HEK293 (cell line): ENCODE data around the gene RAB5IF.

Source experiments
- CTCF ChIA-PET: fragments of 350-600 bp; formaldehyde crosslinking; extraction: SDS; loops from one replicate; lab custom pipeline; 2021; ENCODE audit warnings: antibody characterized with exemption; lab: Yijun Ruan, JAX
- POLR2A ChIA-PET: fragments of 300-600 bp; formaldehyde crosslinking; extraction: SDS; loops from one replicate; lab custom pipeline; 2020; ENCODE audit warnings: antibody characterized with exemption, inconsistent platforms; lab: Yijun Ruan, JAX
- H3K27ac ChIP-seq: fragments of 200-500 bp; sonication (Bioruptor generic); 2 replicates; pipeline ENCODE4 v1.5.1; 2014; ENCODE audit warnings: low read depth, low read length, control low read depth, inconsistent platforms; ENCODE audit errors: extremely low read depth
- H3K36me3 ChIP-seq, 2 experiments: fragments of 200-500 bp in 1 of 2; sonication (Bioruptor generic) in 1 of 2; 1 replicate in 1 of 2; 2 replicates in 1 of 2; pipeline ENCODE4 v1.5.1; 2014 to 2017; ENCODE audit warnings: inconsistent platforms in 2 of 2, low read length in 2 of 2; ENCODE audit not compliant: control insufficient read depth in 2 of 2, insufficient read depth in 1 of 2
- H3K4me1 ChIP-seq: fragments of 200-500 bp; sonication (Bioruptor generic); 2 replicates; pipeline ENCODE4 v1.5.1; 2014; ENCODE audit warnings: mild to moderate bottlenecking, low read length, inconsistent platforms; ENCODE audit not compliant: control insufficient read depth, insufficient read depth
- H3K4me3 ChIP-seq: 2 replicates; pipeline ENCODE4 v1.5.1; 2011; ENCODE audit warnings: low read depth, mild to moderate bottlenecking, control low read depth, low read length, moderate library complexity
- H3K9me3 ChIP-seq: fragments of 200-500 bp; sonication (Bioruptor generic); 2 replicates; pipeline ENCODE4 v1.5.1; 2014; ENCODE audit warnings: low read depth, low read length, inconsistent platforms; ENCODE audit not compliant: control insufficient read depth, insufficient read depth
- EGR2 ChIP-seq: fragments of 450-650 bp; formaldehyde crosslinking; IDR thresholded peaks from 2 replicates; pipeline ENCODE4 v1.5.1; 2016; ENCODE audit warnings: low read depth, missing biosample characterization, missing genetic modification characterization
- KLF8 ChIP-seq: fragments of 450-650 bp; formaldehyde crosslinking; IDR thresholded peaks from 2 replicates; pipeline ENCODE4 v1.5.1; 2016; ENCODE audit warnings: missing biosample characterization, missing genetic modification characterization
- KLF9 ChIP-seq: fragments of 450-650 bp; formaldehyde crosslinking; IDR thresholded peaks from 2 replicates; pipeline ENCODE4 v1.5.1; 2016; ENCODE audit warnings: missing biosample characterization, missing genetic modification characterization, low read depth
- MYNN ChIP-seq: fragments of 450-650 bp; formaldehyde crosslinking; IDR thresholded peaks from 2 replicates; pipeline ENCODE4 v1.5.1; 2016; ENCODE audit warnings: missing biosample characterization, missing genetic modification characterization, borderline replicate concordance
- REPIN1 ChIP-seq: fragments of 450-650 bp; formaldehyde crosslinking; IDR thresholded peaks from 2 replicates; pipeline ENCODE4 v1.5.1; 2017; ENCODE audit warnings: missing biosample characterization, missing genetic modification characterization, low read depth
- SETDB1 ChIP-seq: IDR thresholded peaks from one replicate; pipeline ENCODE4 v1.6.1; 2017; ENCODE audit warnings: mild to moderate bottlenecking, low read length, moderate library complexity, mixed read lengths; ENCODE audit not compliant: insufficient read length
- SP2 ChIP-seq: fragments of 450-650 bp; formaldehyde crosslinking; IDR thresholded peaks from 2 replicates; pipeline ENCODE4 v1.5.1; 2016; ENCODE audit warnings: missing biosample characterization, missing genetic modification characterization
- YY1 ChIP-seq: fragments of 450-650 bp; formaldehyde crosslinking; IDR thresholded peaks from 2 replicates; pipeline ENCODE4 v1.5.1; 2018; ENCODE audit warnings: missing biosample characterization, missing genetic modification characterization
- ZBTB10 ChIP-seq: fragments of 450-650 bp; formaldehyde crosslinking; IDR thresholded peaks from 2 replicates; pipeline ENCODE4 v1.5.1; 2016; ENCODE audit warnings: missing biosample characterization, missing genetic modification characterization
- ZBTB26 ChIP-seq: fragments of 450-650 bp; formaldehyde crosslinking; optimal IDR thresholded peaks from 2 replicates; pipeline ENCODE3; 2016; ENCODE audit warnings: missing biosample characterization, mild to moderate bottlenecking, missing genetic modification characterization
- ZBTB49 ChIP-seq: fragments of 450-650 bp; formaldehyde crosslinking; IDR thresholded peaks from 2 replicates; pipeline ENCODE4 v1.5.1; 2016; ENCODE audit warnings: missing biosample characterization, missing genetic modification characterization, low read depth
- ZFHX2 ChIP-seq: fragments of 450-650 bp; formaldehyde crosslinking; conservative IDR thresholded peaks from 2 replicates; pipeline ENCODE4 v1.5.1; 2016; ENCODE audit warnings: missing biosample characterization, missing genetic modification characterization
- ZFP69B ChIP-seq: fragments of 450-650 bp; formaldehyde crosslinking; IDR thresholded peaks from 2 replicates; pipeline ENCODE4 v1.5.1; 2016; ENCODE audit warnings: missing biosample characterization, missing genetic modification characterization
- ZNF266 ChIP-seq: fragments of 450-650 bp; formaldehyde crosslinking; IDR thresholded peaks from 2 replicates; pipeline ENCODE4 v1.5.1; 2016; ENCODE audit warnings: missing biosample characterization, missing genetic modification characterization, low read depth
- ZNF398 ChIP-seq: fragments of 450-650 bp; formaldehyde crosslinking; IDR thresholded peaks from 2 replicates; pipeline ENCODE4 v1.5.1; 2017; ENCODE audit warnings: missing biosample characterization, missing genetic modification characterization
- ZNF529 ChIP-seq: fragments of 450-650 bp; formaldehyde crosslinking; IDR thresholded peaks from 2 replicates; pipeline ENCODE4 v1.5.1; 2017; ENCODE audit warnings: missing genetic modification characterization, missing biosample characterization; ENCODE audit not compliant: insufficient replicate concordance
- ZNF555 ChIP-seq: fragments of 450-650 bp; formaldehyde crosslinking; conservative IDR thresholded peaks from 2 replicates; pipeline ENCODE4 v1.5.1; 2017; ENCODE audit warnings: missing biosample characterization, mild to moderate bottlenecking, missing genetic modification characterization, inconsistent platforms
- ZNF692 ChIP-seq: fragments of 450-650 bp; formaldehyde crosslinking; IDR thresholded peaks from 2 replicates; pipeline ENCODE4 v1.5.1; 2016; ENCODE audit warnings: missing biosample characterization, missing genetic modification characterization
- ZNF776 ChIP-seq: fragments of 450-650 bp; formaldehyde crosslinking; IDR thresholded peaks from 2 replicates; pipeline ENCODE4 v1.5.0; 2017; ENCODE audit warnings: missing biosample characterization, missing genetic modification characterization, borderline replicate concordance
- ZSCAN16 ChIP-seq: fragments of 450-650 bp; formaldehyde crosslinking; IDR thresholded peaks from 2 replicates; pipeline ENCODE4 v1.5.1; 2016; ENCODE audit warnings: missing biosample characterization, missing genetic modification characterization
- ZXDB ChIP-seq: fragments of 450-650 bp; formaldehyde crosslinking; IDR thresholded peaks from 2 replicates; pipeline ENCODE4 v1.5.1; 2016; ENCODE audit warnings: missing biosample characterization, missing genetic modification characterization
- TF ChIP-seq, protein P1 (sequence below): fragments of 450-650 bp; formaldehyde crosslinking; IDR thresholded peaks from 2 replicates; pipeline ENCODE4 v1.5.1; 2017; ENCODE audit warnings: missing biosample characterization, mild to moderate bottlenecking, missing genetic modification characterization, moderate library complexity

The RAB5IF gene

GRCh38 chr20:36573798-36574365 is 31.7 kb upstream of the RAB5IF start (continued):
- TF ChIP-seq ZNF398 (tag by site-specific recombination) (peak; percentile 84), ZSCAN16 (tag by site-specific recombination) (peak; percentile 57; the same call in 1 of the 2 replicates), ZNF555 (tag by site-specific recombination) (no peak), YY1 (tag by site-specific recombination) (0 out of 2 replicates have a peak, but pooled peaks have one; percentile 17), EGR2 (no peak), SP2 (tag by site-specific recombination) (peak; percentile 61), ZNF776 (no peak), ZNF266 (no peak), KLF9 (tag by site-specific recombination) (peak; percentile 80), ZBTB10 (peak; percentile 69; the same call in 1 of the 2 replicates), ZFP69B (tag by site-specific recombination) (no peak), ZFHX2 (tag by site-specific recombination) (peak; percentile 47), ZXDB (0 out of 2 replicates have a peak, but pooled peaks have one; percentile 24)
- TF ChIP-seq, protein P1, sequence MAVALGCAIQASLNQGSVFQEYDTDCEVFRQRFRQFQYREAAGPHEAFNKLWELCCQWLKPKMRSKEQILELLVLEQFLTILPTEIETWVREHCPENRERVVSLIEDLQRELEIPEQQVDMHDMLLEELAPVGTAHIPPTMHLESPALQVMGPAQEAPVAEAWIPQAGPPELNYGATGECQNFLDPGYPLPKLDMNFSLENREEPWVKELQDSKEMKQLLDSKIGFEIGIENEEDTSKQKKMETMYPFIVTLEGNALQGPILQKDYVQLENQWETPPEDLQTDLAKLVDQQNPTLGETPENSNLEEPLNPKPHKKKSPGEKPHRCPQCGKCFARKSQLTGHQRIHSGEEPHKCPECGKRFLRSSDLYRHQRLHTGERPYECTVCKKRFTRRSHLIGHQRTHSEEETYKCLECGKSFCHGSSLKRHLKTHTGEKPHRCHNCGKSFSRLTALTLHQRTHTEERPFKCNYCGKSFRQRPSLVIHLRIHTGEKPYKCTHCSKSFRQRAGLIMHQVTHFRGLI (tag by site-specific recombination) = no peak

DNA sequence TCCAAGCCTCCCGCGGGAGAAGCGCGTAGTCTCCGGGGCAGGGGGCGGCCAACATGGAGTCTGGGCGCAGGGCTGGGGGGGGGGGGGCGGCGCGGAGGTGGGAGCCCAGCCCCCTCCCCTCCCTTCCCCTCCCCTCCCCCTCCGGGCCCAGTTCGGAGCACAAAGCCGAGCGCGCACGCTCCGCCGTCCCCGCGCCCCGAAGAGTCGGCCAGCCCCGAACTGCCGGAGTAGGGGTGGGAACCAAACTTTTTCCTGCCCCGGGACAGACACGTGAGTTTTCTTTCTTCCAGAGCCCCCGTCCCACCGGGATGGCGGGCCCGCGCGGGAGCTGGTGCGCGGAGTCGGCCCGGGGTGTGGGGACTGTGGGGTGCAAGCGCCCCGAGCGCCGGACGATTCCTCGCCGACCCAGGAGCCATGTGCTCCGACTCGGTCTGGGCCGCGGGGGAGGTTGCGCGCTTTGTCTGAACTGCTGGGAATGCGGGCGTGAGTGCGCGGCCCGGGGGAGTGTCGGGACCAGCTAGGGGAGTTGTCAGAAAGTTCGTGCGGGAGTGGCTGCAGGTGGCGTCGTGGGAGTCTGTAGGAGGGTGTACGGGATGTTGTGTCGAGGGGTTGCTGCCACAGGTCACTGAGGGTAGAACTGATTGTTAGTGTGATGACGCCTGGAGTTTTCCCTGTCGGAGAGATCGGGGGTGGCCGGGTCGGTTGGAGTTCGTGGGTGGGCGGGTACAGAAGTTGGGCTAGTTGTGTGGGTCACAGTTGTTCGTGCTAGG is 31.0 kb upstream of the RAB5IF start:
- Histone ChIP-seq H3K36me3 (peaks cover 0 to 13% of the 10 kb centered on the region in 2 experiments; a peak in 2 of 3 replicates), H3K27ac (peak overlapping the region; percentile 94), H3K4me1 (peaks cover 4% of the 10 kb centered on the region; the same call in 1 of the 2 replicates), H3K4me3 (peak overlapping the region; percentile 70), H3K9me3 (no peaks in the 10 kb centered on the region)
- ChIA-PET CTCF (interaction anchor here (0.6 to 2.1 kb wide), 4 partner anchors 13 to 32 kb away, joined by 3 to 11 read pairs (median 4); partner anchors contain the start of gene RAB5IF), POLR2A (interaction anchor here (0.9 to 3.1 kb wide), 3 partner anchors 30 to 248 kb away, joined by 3 to 26 read pairs (median 7); partner anchors contain the start of gene RAB5IF)
- no peak for TF ChIP-seq ZNF529 (tag by site-specific recombination)
- TF ChIP-seq ZBTB49 (tag by site-specific recombination) = no peak
- TF ChIP-seq ZBTB26 = peak; percentile 98
- TF ChIP-seq ZNF692 (tag by site-specific recombination) = peak; percentile 37; the same call in 1 of the 2 replicates
- peak; percentile 71; the same call in 1 of the 2 replicates for TF ChIP-seq KLF8 (tag by site-specific recombination)
- no peak for TF ChIP-seq MYNN (tag by site-specific recombination)
- no peak for TF ChIP-seq REPIN1
- no peak for TF ChIP-seq SETDB1
